Smooth muscle cell of the brain vasculature (primary cell): ENCODE results near the gene MT2A.

Source experiments
- DNase-seq: peaks from one replicate; pipeline ENCODE4 v3.0.0-alpha.2; 2012; ENCODE audit warnings: low read depth, low spot score

The MT2A gene

DNA sequence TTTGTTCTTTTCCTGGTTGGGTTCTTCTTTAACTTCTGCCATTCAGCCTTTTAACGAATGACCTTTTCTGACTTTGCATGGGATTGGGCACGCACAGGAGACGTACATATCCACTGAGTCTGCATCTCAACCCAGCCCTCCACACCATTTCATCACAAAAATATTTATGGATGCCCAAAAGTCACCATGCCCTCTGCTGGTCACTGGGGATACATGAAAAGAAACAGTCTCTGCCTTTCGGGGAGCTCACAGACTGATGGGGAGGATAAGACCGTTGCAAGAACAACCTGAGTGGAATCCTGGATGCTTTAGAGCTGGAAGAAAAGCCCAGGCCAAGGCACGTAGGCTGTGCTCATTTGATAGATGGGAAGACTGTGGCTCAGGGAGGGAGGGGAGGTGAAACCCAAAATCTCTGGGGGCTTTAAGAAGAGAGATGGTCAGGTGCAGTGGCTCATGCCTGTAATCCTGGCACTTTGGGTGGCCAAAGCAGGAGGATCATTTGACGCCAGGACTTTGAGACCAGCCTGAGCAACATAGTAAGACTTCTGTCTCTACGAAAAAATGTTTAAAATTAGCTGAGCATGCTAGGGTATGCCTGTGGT is 7.9 kb upstream of the MT2A start:
- no peak for DNase-seq

DNA sequence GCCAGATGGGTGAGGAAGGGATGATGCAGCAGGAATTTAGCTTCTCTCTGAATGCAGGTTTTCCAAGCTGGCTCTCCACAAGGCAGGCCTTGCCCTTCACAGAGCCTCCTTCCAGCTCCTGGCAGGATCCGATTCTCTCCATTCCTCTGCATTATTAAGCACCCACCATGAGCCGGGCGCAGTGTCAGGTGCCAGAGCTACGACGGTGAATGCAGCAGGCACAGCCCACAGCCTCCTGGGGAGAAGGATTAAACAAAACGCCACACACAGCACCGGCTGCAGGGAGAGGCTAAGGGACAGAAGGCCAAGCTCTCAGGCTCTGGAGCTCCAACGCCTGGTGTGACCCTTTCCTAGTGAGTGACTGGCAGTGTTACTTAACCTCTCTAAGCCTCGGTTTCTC is 7.1 kb upstream of the MT2A start:
- no peak for DNase-seq

DNA sequence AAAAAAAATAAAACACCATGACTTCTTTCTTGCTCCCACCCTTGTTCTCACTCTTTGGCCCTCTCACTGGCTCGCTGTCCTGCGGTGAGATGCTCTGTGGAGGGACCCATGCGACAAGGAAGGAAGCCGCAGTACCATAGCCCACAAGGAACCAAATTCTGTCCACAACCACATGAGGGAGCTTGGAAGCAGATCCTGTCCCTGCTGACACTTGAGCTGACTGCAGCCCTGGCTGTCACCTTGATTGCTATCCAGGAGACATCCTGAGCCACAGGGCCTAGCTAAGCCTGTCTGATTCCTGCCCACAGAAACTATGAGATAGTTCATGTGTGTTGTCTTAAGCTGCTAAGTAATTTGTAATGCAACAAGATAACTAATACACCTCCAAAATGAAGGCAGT is 4.8 kb upstream of the MT2A start:
- no peak for DNase-seq

DNA sequence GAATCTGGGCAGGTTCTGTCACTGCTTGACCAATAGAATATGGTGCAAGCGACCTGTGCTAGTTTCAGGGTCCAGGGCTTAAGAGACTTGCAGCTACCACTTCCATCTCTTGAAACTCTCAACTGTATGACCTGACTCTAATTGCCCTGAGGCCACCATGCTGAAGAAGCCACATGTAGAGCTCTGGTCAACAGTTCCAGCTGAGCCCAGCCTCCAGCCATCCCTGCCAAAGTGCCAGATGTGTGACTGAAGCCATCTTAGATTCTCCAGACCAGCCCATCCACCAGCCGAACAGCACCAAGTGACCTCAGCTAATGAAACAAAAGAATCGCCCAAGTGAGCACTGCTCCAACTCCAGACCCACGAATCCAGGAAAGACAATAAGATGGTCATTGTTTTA is 3.4 kb upstream of the MT2A start:
- DNase-seq: no peak

DNA sequence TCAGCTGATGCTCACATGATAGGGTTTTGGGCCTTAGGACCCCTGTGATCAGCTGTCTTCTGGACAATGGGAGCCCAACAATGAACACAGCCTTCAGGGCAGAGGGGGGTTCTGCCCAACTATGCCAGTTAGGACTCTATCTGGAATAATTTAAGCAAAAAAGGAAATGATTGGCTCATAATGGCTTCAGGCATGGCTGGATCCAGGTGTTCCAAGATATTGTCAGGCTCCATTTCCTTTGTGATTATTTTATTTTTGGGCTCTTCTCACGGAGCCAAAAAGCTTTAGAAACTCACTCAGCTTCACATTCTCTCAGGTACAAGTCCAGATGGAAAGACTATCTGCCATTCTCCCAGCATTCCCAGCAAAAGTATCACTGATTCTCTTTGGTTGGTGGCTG is 2.9 kb upstream of the MT2A start:
- no peak for DNase-seq

DNA sequence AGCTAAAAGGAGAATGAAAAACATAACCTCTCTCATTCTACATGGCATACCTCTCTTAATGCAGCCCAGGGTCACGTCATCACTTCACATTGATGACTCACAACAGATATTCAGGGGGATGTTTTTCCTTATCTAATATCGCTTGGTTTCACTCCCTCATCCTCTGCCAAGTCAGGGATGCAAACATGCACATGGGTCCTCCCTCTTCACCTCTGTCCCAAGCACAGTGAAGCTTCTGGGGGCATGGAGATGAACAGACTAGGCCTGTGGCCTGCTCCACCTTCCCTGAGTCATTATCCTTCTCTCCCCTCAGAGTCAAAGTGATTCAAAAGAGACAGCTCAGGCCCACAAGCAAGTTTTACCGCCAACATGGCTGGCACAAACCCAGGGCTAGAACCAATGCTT is 2.3 kb upstream of the MT2A start:
- no peak for DNase-seq

DNA sequence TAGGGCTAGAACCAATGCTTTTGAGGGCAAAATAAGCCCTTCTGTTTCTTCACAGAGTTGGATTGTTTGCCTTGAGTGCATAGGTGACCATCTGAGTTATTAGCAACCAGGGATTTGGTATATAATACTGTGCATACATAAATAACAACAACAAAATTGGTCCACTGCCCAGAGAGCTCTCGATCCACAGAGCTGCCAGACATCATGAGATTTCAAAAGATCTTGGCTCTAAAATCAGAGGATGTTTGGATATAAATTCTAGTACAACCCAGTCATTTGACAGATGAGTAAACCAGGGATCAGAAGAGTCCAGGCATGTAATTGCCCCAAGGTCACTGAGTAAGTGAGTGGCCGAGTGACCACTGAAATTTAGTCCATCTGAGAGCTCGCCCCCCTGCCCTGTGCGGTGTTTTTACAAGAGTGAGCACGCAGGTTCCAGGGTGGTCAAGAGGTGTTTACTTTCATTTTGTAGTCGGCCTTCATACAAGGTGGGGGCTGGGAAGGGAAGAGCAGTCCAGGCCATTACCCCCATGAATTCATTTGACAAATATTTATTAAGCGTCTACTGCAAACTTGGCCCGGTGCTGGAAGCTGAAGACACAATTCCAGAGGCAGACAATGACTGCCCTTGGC is 1.8 kb upstream of the MT2A start:
- no peak for DNase-seq

DNA sequence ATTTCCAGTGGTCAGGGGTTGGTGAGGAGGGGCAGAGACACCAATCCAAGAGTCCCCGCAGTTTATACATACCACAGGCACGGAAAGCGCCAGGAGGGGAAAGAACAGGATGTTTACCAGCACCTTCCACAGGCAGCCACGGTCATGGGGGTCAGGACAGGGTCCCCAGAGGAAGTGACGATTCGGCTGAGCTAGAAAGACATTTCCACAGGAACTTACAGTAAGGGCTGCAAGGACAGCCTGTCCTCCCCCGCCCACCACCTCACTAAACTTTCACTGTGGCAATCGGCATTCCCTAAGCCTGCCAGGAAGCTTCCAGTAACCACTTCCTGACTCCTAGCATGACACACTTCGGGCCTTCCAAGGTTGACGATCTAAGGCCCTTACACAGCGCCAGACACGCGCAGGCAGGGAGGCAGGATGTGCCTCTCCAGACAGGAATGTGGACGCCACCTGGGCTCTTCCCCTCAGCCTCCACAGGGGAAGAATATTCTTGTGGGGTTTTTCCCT is 1.2 kb upstream of the MT2A start:
- DNase-seq: peak; percentile 84

DNA sequence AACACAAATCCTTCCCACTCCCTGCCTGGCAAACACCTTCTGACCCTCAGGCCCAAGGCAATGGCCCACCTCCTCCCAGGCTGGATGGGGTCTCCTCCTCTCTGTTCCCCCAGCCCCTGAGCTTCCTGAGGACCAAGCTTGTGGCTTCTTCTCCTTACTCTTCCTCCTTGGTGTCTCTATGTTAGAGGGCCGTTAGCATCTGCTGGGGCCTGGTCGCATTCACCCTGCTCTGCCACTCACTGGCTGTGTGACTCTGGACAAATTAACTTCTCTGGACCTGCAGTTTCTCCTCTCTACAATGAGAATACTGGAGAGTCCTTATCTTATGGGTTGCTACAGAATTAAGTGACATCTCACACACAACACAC is 725 bp upstream of the MT2A start:
- no peak for DNase-seq

DNA sequence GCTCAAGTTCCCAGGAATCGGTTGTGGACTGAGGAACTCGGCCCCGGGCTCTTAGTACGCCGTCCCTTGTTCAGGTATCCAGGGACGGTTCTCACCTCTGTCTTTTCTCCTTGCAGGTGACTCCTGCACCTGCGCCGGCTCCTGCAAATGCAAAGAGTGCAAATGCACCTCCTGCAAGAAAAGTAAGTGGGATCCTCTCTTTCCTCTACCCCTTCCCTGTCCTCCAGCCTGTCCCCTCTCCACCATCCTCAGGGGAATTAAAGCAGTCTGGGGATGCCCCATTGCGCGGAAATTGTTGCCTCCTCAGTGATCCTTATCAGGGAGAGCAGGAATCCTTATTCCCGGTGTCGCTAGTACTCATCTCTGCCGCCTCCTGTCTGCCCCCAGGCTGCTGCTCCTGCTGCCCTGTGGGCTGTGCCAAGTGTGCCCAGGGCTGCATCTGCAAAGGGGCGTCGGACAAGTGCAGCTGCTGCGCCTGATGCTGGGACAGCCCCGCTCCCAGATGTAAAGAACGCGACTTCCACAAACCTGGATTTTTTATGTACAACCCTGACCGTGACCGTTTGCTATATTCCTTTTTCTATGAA is 585 bp downstream of the MT2A start:
- no peak for DNase-seq

DNA sequence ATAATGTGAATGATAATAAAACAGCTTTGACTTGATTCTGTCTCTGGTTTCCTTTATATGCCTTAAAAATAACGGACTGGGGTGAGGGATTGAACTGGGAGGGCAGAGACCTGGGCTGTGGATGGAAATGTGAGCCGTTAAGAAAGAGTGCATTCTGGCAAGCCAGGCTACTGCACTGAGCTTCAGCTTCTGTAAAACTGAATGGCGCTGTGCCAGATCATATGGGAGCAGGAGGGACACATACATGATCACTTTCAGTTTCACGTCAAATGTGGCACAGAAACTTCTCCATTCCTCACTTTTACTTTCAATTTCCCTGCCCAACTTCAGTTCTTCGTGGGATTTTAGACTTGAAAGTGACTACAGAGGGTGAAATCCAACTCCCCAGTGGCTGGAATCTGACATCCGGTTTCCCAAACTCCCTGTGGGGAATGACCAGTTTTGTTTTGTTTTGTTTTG is 1.1 kb downstream of the MT2A start:
- no peak for DNase-seq

DNA sequence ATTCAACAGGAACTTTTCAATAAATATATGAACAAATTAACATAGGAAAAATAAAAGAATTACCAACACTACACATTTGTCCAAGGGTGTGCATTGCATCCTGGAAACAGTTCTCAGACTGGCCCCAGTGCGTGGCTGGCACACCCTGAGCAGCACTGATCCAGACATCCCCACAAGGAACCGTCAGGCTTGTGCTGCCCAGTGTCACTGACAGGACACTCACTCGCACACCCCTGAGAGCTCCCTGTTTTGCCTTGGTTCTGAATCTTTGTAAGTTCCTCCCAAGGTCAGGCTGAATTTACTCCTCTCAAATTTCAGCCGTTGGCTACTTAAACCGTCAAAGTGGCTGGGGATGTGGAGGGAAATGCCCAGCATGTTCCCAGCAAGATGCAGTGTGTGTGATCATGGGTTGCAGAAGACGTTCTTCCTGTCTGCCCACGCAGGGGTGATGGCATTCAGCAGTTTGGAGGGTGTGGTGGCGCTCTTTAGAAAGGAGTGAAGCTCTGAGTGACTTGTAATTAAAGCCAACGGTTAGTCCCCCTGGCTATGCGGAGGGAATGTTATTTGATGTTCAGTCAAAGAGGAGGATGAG is 1.7 kb downstream of the MT2A start:
- DNase-seq: no peak

DNA sequence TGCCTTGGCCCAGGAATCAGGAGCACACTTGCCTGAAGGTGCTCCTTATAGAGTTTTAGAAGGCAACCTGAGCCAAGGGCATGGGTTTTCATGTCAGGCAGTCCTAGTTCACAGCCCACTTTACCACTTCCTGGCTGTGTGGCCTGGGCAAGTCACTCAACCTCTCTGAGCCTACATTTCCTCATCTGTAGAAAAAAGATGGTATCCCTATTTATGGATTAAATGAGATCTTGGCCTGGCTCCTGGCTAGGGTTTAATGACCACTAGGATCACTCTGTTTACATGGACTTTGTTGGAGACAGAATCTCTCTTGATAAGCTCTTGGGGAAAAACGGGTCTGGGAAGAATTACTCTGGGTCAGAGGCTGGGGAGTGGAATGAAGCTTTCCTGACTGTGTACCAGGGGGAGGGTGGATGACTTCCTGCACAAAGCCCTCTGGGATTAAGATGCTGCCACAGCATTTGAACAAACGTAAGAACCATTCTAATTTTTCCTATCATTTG is 2.3 kb downstream of the MT2A start:
- no peak for DNase-seq

DNA sequence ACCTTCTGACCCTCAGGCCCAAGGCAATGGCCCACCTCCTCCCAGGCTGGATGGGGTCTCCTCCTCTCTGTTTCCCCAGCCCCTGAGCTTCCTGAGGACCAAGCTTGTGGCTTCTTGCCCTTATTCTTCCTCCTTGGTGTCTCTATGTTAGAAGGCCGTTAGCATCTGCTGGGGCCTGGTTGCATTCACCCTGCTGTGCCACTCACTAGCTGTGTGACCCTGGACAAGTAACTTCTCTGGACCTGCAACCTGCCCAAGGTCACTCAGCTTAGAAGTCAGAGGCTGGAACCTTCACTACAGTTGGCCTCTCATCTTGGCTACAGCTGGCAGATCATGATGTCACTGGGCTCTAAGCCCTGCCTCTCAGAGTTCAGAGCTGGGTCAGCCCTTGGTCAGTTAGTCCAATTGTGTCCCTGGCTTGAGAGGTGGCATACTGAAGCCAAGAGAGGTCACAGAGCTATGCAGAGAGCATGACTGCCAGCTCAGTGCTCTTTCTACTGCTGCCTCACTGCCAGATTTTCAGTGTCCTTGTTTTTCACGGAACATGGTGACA is 3.0 kb downstream of the MT2A start:
- no peak for DNase-seq

DNA sequence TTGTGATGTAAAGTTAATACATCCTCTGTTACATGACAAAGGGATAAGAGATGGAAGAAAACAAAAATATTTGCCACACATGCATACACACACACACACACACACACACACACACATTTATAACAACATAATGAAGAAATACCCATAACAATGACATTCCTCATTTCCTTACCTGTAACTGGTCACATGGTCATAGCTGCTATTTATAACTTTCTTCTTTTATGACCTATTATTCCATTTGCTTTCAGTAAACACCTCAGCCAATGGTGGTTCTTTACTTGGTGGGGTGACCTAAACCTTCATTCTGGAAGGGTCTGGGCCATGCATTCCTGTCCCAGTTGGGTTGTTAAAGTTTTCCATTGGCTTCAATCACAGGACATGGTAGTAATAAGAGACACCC is 5.3 kb downstream of the MT2A start:
- no peak for DNase-seq

DNA sequence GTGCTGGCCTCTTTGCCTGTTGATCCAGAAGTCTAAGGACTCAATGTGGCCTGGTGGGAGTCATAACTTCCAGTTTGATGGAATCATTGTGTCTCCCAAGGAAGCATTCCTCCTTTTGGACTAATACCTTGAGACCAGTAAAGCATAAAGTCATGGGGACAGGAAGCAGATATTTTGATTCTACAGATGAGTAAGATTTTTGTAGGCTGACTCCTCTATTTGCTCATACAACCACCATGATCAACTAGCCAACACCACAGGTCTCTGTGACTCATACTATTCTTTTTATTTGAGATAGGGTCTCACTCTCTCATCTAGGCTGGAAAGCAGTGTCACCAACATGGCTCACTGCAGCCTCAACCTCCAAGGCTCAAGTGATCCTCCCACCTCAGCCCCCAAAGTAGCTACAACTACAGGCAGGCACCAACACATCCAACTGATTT is 6.2 kb downstream of the MT2A start:
- DNase-seq: no peak

DNA sequence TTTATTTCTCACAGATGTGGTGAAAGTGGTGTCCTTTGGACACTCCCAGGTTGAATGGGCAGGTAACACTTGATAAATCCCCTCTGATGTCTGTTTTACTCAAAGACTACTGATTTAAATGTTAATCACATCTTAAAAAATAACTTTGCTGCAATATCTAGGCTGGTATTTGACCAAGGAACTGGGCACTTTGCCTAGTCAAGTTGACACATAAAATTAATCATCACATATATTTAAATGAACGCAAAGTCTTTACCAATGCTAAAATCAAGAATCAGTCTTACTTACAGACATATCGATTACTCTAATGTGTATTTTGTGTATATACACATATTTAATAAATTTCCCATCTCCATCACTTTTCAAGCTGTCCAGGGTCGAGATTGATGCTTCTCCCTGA is 7.0 kb downstream of the MT2A start:
- DNase-seq: no peak

DNA sequence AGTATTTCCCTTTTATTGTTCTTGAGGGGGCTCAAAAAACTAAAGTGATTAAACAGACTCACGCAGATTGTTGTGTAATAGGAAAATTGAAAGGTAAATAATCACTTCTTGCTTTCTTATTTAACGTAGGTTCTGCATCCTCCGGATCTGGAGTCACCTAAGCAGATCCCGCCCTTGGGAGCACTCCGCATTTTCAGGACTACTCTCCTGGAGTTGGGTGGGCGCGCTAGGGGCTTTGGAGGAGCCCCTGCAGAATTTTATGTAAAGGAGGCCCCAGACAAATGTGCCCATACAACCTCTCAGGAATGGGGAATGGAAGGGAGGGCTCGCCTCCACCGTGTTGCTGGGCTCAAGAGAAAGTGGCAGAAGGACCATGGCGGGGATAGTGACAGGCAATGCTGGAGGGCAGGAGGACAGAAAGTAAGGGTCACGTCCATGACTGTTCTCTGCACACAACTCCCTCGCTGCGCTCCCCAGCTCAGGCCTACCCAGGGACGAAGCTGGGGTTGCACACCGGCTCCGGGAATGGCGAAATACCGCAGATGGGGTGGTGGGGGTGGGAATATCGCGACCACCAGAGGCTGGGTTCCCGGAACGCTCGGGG is 8.3 kb downstream of the MT2A start:
- DNase-seq: no peak

DNA sequence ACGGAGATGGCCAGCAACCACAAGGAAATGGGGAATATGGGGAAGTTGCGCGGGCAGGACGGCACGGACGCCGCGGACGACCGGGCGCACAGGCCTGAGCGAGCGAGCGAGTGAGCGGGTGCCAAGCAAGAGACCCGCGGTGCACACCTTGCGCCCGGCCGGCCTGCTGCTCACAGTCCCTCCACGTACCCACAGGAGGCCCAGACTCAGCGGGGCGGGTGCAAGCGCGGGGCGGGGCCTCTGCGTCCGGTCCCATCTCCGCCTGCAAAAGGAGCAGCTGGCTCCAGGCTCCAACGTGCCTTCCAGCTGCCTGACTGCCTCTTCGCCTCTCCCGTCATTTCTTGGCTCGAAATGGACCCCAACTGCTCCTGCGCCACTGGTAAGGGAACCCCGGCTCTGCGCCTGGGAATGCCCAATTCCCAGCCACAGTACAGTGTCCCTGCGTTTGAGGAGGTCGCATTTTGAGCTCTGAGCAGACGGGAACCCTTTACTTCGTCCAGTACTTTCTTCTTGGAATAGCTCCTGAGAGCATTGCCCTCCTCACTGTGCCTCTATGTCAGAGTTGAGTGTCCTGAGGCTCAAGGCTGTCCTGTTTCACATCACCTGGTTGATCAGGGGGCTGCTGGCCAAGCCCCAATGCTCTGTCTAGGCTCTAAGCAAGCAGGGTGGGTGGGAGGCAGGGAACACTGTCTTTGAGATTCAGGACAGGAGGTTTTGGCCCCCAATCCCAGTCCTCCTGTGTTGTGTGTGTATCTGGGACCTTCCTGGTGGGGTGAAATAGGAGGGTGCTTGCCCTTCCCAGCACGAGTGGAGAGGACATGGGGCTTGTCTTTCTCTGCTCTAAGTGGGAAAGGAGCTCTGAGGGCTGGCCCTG is 9.1 kb downstream of the MT2A start:
- DNase-seq: no peak

DNA sequence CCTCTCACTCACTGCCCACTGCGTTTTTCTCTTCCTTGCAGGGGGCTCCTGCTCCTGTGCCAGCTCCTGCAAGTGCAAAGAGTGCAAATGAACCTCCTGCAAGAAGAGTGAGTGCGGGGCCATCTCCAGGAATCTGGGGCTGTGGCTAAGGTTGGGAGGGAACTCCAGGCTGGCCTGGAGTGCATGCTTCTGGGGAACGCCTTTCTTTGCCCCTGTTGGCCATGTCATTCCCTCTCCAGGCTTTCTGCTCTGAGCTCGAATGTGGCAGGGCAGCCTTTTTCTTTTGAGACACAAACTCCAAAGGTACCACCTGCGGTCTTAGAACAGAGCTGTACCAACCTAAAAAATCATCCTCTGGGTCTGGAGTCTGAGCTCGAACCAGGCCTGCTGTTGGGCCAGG is 9.8 kb downstream of the MT2A start:
- DNase-seq: no peak

DNA sequence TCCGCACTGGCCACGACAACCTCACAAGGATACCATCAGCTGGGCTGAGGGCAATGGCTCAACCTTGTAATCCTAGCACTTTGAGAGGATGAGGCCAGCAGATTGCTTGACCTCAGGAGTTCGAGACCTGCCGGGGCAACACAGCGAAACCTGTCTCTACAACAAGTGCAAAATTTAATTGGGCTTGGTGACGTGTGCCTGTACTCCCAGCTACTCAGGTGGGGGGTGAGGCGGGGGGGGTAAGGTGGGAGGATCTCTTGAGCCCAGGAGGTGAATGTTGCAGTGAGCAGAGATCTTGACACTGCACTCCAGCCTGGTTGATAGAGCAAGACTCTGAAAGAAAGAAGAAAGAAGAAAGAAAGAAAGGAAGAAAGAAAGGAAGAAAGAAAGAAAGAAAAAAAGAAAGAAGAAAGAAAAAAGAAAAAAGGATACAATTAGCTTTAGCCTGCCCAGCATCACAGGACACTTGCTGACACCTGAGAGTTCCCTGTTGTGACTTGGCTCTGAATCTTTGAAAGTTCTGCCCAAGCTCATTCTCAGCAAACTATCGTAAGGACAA is 12.0 kb downstream of the MT2A start:
- no peak for DNase-seq
